Endothelial cell (in vitro differentiated cells): ENCODE data around the gene ELOVL6. TPM values are rescaled to one million over a fixed set of nuclear protein-coding genes. Genes with fewer than 3 reads are reported as not detected.
"Not testable (repeated sequence)": the region's sequence is repeated elsewhere in the genome, so short reads cannot be mapped to it uniquely, and the experiment has no call there.

ENCODE experiments used
- DNase-seq: peaks from one replicate; pipeline ENCODE4 v3.0.0; 2021; ENCODE audit warnings: low spot score
- H3K27ac Mint-ChIP-seq: one replicate; pipeline ENCODE4 v1.8.0; 2021; ENCODE audit warnings: mixed read lengths, inconsistent platforms; ENCODE audit not compliant: unreplicated experiment
- H3K27me3 Mint-ChIP-seq: one replicate; pipeline ENCODE4 v1.8.0; 2021; ENCODE audit warnings: mild to moderate bottlenecking, moderate library complexity, mixed read lengths, inconsistent platforms; ENCODE audit not compliant: unreplicated experiment
- H3K36me3 Mint-ChIP-seq: one replicate; pipeline ENCODE4 v1.8.0; 2021; ENCODE audit warnings: mild to moderate bottlenecking, low read depth, mixed read lengths, inconsistent platforms; ENCODE audit not compliant: unreplicated experiment
- H3K4me1 Mint-ChIP-seq: one replicate; pipeline ENCODE4 v1.8.0; 2021; ENCODE audit warnings: mild to moderate bottlenecking, mixed read lengths, inconsistent platforms; ENCODE audit not compliant: unreplicated experiment
- H3K4me3 Mint-ChIP-seq: one replicate; pipeline ENCODE4 v1.8.0; 2021; ENCODE audit warnings: mild to moderate bottlenecking, mixed read lengths, inconsistent platforms; ENCODE audit not compliant: unreplicated experiment
- H3K9me3 Mint-ChIP-seq: one replicate; pipeline ENCODE4 v1.8.0; 2021; ENCODE audit warnings: mixed read lengths, inconsistent platforms; ENCODE audit not compliant: unreplicated experiment
- total RNA-seq: library from RNA; stranded (reverse); fragmentation: NEBNext Ultra II Directional; extraction: Animal tissue kit (Norgen Biotek cat#: 25700); gene quantifications from one replicate; pipeline ENCODE4 v1.2.1, GENCODE V29; 2021; ENCODE audit not compliant: unreplicated experiment
- TF ChIP-seq, protein P1 (sequence below): fragments of 200-600 bp; sonication (generic); IDR thresholded peaks from one replicate; pipeline ENCODE4 v1.5.0; 2021; ENCODE audit warnings: antibody characterized with exemption; ENCODE audit not compliant: unreplicated experiment

Gene ELOVL6
- total RNA-seq, 1 donor from 2014 or later = 31.0 TPM

DNA sequence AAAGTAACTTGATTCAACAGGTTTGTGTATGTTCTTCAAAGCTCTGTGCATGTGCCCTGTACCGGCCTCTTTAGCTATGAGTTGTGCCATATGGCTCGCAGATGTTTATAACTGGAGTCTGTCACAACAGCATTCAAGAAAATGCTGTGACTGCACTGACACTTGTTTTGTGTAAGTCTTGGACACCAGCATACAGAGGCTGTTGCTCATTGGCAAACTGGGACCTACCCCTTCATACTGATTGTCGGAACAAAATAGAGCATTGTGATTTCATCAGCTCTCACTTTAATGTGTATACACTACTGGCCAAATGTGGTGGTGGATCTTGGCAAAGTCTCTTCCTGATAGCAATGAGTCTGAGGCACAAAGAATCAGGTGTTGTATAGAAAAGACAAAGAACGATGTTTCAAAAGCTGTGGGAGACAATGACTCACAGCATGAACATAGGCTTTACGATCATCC lies 151.8 kb downstream of the ELOVL6 start:
- no peak overlapping the region for H3K4me3 Mint-ChIP-seq
- TF ChIP-seq, protein P1, sequence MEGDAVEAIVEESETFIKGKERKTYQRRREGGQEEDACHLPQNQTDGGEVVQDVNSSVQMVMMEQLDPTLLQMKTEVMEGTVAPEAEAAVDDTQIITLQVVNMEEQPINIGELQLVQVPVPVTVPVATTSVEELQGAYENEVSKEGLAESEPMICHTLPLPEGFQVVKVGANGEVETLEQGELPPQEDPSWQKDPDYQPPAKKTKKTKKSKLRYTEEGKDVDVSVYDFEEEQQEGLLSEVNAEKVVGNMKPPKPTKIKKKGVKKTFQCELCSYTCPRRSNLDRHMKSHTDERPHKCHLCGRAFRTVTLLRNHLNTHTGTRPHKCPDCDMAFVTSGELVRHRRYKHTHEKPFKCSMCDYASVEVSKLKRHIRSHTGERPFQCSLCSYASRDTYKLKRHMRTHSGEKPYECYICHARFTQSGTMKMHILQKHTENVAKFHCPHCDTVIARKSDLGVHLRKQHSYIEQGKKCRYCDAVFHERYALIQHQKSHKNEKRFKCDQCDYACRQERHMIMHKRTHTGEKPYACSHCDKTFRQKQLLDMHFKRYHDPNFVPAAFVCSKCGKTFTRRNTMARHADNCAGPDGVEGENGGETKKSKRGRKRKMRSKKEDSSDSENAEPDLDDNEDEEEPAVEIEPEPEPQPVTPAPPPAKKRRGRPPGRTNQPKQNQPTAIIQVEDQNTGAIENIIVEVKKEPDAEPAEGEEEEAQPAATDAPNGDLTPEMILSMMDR = no peak
- peaks cover 7% of the 10 kb centered on the region for H3K4me1 Mint-ChIP-seq
- H3K27ac Mint-ChIP-seq = no peak overlapping the region
- no peaks in the 10 kb centered on the region for H3K9me3 Mint-ChIP-seq
- H3K27me3 Mint-ChIP-seq = no peaks in the 10 kb centered on the region
- peaks cover 4% of the 10 kb centered on the region for H3K36me3 Mint-ChIP-seq
- no peak for DNase-seq

DNA sequence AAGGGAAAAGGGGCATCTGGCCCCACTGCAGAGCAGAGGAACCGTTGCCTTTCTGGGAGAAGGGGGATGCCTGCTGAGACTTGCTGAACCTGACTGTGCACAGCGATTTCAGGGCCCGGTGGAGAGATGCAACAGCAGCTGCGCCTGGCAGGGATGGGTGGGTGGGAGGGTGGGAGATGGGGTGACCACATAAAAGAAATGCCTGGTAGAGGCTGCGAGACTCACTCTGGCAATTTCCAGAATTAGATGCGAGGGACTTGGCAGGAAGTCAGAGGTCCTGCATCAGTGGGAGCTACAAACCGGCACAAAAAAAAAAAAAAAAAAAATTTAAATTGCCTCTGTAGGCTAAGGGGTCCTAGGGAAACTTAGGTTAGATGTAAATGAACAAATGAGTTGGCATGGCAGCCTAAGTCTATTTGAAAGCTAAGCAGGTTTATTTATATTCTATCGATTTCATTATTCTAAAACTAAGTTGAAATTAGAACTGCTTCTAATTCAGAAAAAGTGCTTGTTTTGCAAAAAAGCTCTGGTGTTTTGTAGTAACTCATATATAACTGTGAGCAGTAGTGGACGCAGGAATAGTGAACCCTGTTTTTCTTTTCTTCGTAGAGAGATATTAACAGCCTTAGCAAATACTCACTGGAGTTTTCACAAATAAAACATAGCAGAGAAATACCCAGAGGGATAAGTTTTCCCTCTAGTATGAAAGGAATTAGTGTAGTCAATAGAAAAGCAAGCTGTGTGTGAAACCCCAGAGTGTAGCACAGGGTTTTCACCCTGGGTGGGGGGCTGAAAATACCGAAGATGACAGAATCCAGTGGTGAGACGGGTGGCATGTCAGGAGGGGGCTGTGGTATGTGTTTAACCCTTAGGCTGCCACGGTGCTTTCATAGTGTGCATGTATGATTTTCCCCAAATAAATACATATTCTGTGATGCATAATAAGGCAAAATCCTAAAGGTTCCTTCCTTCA lies 155.6 kb downstream of the ELOVL6 start:
- TF ChIP-seq, protein P1 = no peak
- H3K4me3 Mint-ChIP-seq = no peak overlapping the region
- H3K36me3 Mint-ChIP-seq = no peaks in the 10 kb centered on the region

DNA sequence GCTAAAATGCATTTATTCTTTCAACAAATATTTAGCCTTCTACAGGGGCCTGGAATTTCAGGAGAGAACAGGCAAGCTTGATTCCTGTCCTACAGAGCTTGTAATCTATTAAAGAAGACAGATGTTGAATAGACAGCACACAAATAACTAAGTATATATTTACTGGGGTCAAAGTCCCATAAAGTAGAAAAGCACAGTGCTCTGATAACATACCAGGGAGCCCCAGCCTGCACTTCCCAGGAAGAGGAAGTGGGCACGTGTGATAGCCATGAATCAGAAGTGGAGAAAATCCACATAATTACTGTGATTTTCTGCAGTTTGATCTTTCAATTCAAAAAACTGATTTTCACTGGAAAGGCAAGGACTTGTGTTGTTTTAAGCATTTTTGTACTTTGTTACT lies 156.7 kb downstream of the ELOVL6 start:
- peaks cover 1% of the 10 kb centered on the region for H3K27me3 Mint-ChIP-seq
- TF ChIP-seq, protein P1 = no peak
- H3K9me3 Mint-ChIP-seq = no peaks in the 10 kb centered on the region
- H3K36me3 Mint-ChIP-seq = no peaks in the 10 kb centered on the region
- H3K4me3 Mint-ChIP-seq = no peak overlapping the region
- DNase-seq = no peak
- peaks cover 7% of the 10 kb centered on the region for H3K4me1 Mint-ChIP-seq
- H3K27ac Mint-ChIP-seq = no peak overlapping the region

More for the DNA sequence above, 155.6 kb downstream of the ELOVL6 start:
- no peak for DNase-seq
- Mint-ChIP-seq H3K27me3 (peaks cover 1% of the 10 kb centered on the region), H3K9me3 (no peaks in the 10 kb centered on the region), H3K4me1 (peaks cover 7% of the 10 kb centered on the region), H3K27ac (no peak overlapping the region)

DNA sequence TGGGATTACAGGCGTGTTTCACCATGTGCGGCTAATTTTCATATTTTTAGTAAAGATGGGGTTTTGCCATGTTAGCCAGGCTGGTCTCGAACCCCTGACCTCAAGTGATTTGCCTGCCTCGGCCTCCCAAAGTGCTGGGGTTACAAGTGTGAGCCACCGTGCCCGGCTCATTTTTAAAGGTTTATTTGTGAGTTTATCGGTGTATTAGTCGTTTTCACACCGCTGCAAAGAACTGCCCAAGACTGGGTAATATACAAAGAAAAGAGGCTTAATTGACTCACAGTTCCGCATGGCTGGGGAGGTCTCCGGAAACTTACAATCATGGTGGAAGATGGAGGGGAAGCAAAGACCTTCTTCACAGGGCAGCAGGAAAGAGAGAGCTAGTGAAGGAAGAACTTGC lies 159.3 kb downstream of the ELOVL6 start:
- not testable (repeated sequence) for H3K4me1 Mint-ChIP-seq, H3K4me3 Mint-ChIP-seq, H3K36me3 Mint-ChIP-seq, H3K9me3 Mint-ChIP-seq, DNase-seq, H3K27me3 Mint-ChIP-seq, H3K27ac Mint-ChIP-seq

DNA sequence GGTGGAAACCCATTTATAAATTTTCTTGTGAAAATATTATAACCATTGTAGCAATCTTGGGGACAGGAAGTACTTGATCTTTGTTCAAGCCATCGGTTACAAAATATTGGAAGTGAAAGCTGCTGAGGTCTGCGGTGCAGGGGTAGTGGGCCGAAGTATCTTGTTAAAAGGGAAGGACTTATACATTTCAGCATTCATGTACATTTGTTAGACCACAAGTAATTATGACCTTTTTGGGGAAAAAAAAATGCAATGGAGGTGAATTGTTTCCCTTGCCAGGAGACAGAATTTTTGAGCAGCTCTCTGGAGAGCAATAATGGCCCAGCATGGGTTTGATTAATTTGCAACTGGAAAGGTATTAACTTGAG lies 164.4 kb downstream of the ELOVL6 start:
- no peak overlapping the region for H3K4me3 Mint-ChIP-seq
- no peaks in the 10 kb centered on the region for H3K4me1 Mint-ChIP-seq
- no peak overlapping the region for H3K27ac Mint-ChIP-seq
- H3K9me3 Mint-ChIP-seq = no peaks in the 10 kb centered on the region
- H3K36me3 Mint-ChIP-seq = no peaks in the 10 kb centered on the region
- DNase-seq = no peak
- TF ChIP-seq, protein P1 = no peak
- no peaks in the 10 kb centered on the region for H3K27me3 Mint-ChIP-seq
